ENCODE data around the gene MBD2.
"Not testable (repeated sequence)": the region's sequence is repeated elsewhere in the genome, so short reads cannot be mapped to it uniquely, and the experiment has no call there.

Gene MBD2

DNA sequence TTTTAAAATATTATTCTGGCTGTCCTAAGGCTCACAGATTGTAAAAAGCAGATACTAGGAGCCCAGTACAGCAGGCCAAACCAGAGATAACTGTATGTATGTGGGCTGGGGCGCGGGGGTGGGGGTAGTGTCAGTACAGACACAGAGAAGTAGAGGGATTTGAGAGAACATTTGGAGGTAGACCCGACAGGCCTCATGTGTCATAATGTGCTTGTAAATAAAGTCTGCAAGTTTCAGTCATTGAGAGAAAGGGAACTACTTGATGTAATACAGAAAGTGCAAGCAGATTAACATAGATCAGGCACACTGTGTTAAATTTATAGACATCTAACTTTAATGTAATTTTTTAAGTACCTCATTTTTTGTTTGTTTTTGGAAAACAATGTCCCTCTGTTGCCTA lies 37.4 kb upstream of the MBD2 start:
- H3K4me3 ChIP-seq (ENCODE audit: low read depth, low read length), result no peak overlapping the region
- peak; percentile 56 for DNase-seq (ENCODE audit: low read depth)
- TF ChIP-seq, protein P1, sequence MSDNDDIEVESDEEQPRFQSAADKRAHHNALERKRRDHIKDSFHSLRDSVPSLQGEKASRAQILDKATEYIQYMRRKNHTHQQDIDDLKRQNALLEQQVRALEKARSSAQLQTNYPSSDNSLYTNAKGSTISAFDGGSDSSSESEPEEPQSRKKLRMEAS (IDR thresholded peaks at IDR 0.05; ENCODE audit: low read depth, low read length), result no peak
- TF ChIP-seq MYC (IDR thresholded peaks at IDR 0.05; ENCODE audit: low read depth, low read length) (no peak), POLR2A (IDR thresholded peaks at IDR 0.05; ENCODE audit: extremely low read depth, insufficient read length) (no peak)
- TF ChIP-seq, protein P2, sequence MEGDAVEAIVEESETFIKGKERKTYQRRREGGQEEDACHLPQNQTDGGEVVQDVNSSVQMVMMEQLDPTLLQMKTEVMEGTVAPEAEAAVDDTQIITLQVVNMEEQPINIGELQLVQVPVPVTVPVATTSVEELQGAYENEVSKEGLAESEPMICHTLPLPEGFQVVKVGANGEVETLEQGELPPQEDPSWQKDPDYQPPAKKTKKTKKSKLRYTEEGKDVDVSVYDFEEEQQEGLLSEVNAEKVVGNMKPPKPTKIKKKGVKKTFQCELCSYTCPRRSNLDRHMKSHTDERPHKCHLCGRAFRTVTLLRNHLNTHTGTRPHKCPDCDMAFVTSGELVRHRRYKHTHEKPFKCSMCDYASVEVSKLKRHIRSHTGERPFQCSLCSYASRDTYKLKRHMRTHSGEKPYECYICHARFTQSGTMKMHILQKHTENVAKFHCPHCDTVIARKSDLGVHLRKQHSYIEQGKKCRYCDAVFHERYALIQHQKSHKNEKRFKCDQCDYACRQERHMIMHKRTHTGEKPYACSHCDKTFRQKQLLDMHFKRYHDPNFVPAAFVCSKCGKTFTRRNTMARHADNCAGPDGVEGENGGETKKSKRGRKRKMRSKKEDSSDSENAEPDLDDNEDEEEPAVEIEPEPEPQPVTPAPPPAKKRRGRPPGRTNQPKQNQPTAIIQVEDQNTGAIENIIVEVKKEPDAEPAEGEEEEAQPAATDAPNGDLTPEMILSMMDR (IDR thresholded peaks at IDR 0.05; ENCODE audit: low read depth, low read length), result no peak

DNA sequence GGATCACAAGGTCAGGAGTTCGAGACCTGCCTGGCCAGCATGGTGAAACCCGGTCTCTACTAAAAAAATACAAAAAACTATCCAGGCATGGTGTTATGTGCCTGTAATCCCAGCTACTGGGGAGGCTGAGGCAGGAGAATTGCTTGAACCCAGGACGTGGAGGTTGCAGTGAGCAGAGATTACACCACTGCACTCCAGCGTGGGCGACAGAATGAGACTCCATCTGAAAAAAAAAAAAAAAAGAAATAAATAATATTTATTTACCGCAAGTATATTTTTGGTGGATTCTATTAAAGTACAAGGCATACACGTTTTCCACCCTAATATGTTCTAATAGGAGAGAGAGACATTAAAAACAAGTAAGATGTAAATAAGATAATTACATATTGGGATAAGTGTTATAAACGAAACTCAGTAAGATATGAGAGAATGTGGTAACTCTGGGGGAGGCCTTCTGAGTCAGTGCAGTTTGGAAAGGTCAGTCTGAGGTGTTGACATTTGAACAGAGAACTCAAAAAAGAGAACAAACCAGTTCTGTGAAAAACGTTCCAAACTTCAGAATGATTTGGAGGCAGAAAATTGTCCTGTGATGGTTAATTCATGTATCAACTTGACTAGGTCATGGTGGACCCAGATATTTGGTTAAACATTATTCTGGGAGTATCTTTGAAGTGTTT lies 36.1 kb upstream of the MBD2 start:
- H3K4me3 ChIP-seq (ENCODE audit: low read depth, low read length), result no peak overlapping the region
- peak; percentile 68 for DNase-seq (ENCODE audit: low read depth)
- TF ChIP-seq POLR2A (IDR thresholded peaks at IDR 0.05; ENCODE audit: extremely low read depth, insufficient read length) (no peak), MYC (IDR thresholded peaks at IDR 0.05; ENCODE audit: low read depth, low read length) (no peak)
- TF ChIP-seq, protein P2 (IDR thresholded peaks at IDR 0.05; ENCODE audit: low read depth, low read length), result no peak
- TF ChIP-seq, protein P1 (IDR thresholded peaks at IDR 0.05; ENCODE audit: low read depth, low read length), result no peak

DNA sequence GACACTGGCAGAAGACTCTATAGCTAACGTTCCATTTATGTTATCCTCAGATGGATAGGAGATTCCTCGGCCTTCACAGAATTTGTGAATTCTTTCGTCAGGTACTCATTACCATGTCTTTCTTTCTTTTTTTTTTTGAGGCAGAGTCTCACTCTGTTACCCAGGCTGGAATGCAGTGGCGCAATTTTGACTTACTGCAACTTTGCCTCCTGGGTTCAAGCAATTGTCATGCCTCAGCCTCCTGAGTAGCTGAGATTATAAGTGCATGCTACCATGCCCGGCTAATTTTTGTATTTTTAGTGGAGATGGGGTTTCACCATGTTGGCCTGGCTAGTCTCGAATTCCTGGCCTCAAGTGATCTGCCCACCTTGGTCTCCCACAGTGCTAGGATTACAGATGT lies 33.3 kb upstream of the MBD2 start:
- not testable (repeated sequence) for H3K4me3 ChIP-seq (ENCODE audit: low read depth, low read length)

DNA sequence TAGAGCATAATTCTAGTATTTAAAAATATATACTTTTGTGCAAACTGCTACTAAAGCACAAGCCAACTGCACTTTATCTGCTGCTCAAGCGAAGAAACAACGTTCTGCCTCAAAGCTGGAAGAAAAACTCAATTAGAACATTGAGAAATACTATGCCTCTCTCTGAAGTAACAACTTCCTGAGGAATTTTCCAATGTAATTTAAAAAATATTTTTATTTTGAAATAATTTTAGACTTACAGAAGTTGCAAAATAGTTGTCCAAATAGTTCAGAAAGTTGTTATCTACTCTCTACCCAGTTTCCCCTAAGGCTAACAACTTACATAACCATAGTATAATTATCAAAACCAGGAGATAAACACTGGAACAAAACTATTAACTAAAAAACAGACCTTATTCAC lies 32.5 kb upstream of the MBD2 start:
- H3K4me3 ChIP-seq (ENCODE audit: low read depth, low read length), result no peak overlapping the region
- DNase-seq (ENCODE audit: low read depth), result no peak
- TF ChIP-seq, protein P1 (IDR thresholded peaks at IDR 0.05; ENCODE audit: low read depth, low read length), result no peak
- no peak for TF ChIP-seq POLR2A (IDR thresholded peaks at IDR 0.05; ENCODE audit: extremely low read depth, insufficient read length)

More for the DNA sequence above, 33.3 kb upstream of the MBD2 start:
- not testable (repeated sequence) for DNase-seq (ENCODE audit: low read depth)

DNA sequence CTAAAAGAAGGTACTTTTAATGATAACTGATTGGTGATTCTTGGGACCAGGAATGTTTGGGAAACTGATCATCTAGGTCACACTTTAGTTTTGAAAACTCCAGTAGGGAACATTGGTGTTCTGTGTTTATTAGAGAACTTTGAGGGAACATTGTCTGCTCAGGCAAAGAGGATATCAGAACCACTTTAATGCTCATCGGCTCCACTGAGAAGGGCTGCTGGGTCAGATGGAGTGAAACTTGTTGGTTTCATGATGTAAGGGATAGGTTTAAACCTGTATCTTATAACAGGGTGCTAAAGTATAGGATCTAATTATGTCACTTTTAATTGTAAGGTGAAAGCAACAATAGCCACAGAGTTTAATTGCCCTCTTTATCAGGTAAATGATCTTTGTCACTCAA lies 30.7 kb upstream of the MBD2 start:
- no peak overlapping the region for H3K4me3 ChIP-seq (ENCODE audit: low read depth, low read length)
- no peak for DNase-seq (ENCODE audit: low read depth)
- TF ChIP-seq, protein P1 (IDR thresholded peaks at IDR 0.05; ENCODE audit: low read depth, low read length), result no peak
- TF ChIP-seq, protein P2 (IDR thresholded peaks at IDR 0.05; ENCODE audit: low read depth, low read length), result no peak
- no peak for TF ChIP-seq POLR2A (IDR thresholded peaks at IDR 0.05; ENCODE audit: extremely low read depth, insufficient read length)
- no peak for TF ChIP-seq MYC (IDR thresholded peaks at IDR 0.05; ENCODE audit: low read depth, low read length)

DNA sequence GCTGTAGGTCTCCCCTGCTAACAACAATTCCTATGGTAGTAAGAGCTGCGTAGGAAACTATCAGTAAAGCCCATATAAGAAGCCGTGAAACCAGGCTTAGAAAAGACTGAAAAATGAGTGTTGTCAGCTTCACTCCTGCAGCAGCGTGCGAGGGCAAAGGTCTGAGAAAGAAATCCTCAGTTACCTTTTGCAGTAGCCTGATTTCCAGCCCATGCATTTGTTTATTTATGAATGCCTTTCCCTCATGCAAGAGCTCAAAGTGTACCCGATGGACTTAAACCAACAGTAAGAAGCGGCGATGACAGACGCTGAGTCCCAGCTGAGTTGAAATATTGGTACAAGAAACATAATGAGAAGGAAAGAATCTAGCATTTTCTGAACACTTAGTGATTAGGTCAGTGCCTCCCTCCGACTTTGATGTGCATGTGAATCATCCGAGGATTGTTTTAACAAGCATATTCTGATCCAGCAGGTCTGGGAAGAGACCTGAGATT lies 29.8 kb upstream of the MBD2 start:
- DNase-seq (ENCODE audit: low read depth), result no peak
- no peak overlapping the region for H3K4me3 ChIP-seq (ENCODE audit: low read depth, low read length)
- TF ChIP-seq, protein P1 (IDR thresholded peaks at IDR 0.05; ENCODE audit: low read depth, low read length), result no peak
- TF ChIP-seq, protein P2 (IDR thresholded peaks at IDR 0.05; ENCODE audit: low read depth, low read length), result no peak
- no peak for TF ChIP-seq MYC (IDR thresholded peaks at IDR 0.05; ENCODE audit: low read depth, low read length)
- no peak for TF ChIP-seq POLR2A (IDR thresholded peaks at IDR 0.05; ENCODE audit: extremely low read depth, insufficient read length)

Measured in NB4 (cell line).